ENCODE results near the gene GABBR1.
A peak's percentile ranks its signal among the peaks of the same experiment; 100 is the strongest.

DNA sequence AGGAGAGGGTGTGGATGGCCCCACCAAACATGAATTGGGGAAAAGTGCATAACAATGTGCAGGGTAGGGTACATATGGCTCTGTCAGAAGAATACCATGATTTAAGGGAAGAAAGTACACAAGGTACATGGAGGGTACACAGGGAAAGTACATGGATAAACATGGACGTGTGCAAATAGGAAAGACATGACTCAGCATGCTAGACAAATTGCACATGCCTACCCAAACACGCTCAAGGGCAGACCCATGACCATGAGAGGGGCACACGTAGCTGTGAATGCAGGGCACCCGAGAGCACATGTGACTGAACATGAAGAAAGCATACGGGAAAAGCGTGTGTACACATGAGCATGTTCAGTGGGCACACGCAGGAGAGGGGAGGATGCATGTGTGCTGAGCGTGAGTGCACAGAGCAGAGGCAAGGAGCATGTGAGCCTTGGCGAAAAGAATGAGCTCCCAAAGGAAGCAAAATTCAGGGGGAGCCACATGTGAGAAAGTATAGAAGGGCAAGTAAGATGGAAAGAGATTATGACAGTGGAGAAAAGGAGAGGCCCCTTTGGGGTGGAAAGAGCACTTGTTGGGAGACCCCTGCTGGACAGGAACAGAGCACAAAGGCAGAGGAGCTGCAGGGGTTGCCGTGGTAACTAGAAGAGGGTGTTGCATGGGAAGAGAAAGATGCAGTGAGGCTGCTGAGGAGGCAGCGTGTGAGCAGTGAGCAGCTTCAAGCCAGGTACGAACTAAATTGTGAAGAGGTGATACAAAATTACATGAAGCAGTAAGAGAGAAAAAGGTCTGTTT lies 30.2 kb downstream of the GABBR1 start:
- TF ChIP-seq, protein P1, sequence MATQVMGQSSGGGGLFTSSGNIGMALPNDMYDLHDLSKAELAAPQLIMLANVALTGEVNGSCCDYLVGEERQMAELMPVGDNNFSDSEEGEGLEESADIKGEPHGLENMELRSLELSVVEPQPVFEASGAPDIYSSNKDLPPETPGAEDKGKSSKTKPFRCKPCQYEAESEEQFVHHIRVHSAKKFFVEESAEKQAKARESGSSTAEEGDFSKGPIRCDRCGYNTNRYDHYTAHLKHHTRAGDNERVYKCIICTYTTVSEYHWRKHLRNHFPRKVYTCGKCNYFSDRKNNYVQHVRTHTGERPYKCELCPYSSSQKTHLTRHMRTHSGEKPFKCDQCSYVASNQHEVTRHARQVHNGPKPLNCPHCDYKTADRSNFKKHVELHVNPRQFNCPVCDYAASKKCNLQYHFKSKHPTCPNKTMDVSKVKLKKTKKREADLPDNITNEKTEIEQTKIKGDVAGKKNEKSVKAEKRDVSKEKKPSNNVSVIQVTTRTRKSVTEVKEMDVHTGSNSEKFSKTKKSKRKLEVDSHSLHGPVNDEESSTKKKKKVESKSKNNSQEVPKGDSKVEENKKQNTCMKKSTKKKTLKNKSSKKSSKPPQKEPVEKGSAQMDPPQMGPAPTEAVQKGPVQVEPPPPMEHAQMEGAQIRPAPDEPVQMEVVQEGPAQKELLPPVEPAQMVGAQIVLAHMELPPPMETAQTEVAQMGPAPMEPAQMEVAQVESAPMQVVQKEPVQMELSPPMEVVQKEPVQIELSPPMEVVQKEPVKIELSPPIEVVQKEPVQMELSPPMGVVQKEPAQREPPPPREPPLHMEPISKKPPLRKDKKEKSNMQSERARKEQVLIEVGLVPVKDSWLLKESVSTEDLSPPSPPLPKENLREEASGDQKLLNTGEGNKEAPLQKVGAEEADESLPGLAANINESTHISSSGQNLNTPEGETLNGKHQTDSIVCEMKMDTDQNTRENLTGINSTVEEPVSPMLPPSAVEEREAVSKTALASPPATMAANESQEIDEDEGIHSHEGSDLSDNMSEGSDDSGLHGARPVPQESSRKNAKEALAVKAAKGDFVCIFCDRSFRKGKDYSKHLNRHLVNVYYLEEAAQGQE (tag by site-specific recombination; IDR thresholded peaks at IDR 0.05) = no peak
- TF ChIP-seq ZNF266 (tag by site-specific recombination; IDR thresholded peaks at IDR 0.05; ENCODE audit: low read depth) (no peak), ZNF138 (tag by site-specific recombination; IDR thresholded peaks at IDR 0.05; ENCODE audit: borderline replicate concordance) (no peak), ZNF629 (tag by site-specific recombination; IDR thresholded peaks at IDR 0.05) (no peak), YY1 (tag by site-specific recombination; IDR thresholded peaks at IDR 0.05) (no peak), ZNF639 (tag by site-specific recombination; IDR thresholded peaks at IDR 0.05) (no peak), TRIM28 (IDR thresholded peaks at IDR 0.05; ENCODE audit: borderline replicate concordance, low read length) (no peak)
- TF ChIP-seq, protein P2, sequence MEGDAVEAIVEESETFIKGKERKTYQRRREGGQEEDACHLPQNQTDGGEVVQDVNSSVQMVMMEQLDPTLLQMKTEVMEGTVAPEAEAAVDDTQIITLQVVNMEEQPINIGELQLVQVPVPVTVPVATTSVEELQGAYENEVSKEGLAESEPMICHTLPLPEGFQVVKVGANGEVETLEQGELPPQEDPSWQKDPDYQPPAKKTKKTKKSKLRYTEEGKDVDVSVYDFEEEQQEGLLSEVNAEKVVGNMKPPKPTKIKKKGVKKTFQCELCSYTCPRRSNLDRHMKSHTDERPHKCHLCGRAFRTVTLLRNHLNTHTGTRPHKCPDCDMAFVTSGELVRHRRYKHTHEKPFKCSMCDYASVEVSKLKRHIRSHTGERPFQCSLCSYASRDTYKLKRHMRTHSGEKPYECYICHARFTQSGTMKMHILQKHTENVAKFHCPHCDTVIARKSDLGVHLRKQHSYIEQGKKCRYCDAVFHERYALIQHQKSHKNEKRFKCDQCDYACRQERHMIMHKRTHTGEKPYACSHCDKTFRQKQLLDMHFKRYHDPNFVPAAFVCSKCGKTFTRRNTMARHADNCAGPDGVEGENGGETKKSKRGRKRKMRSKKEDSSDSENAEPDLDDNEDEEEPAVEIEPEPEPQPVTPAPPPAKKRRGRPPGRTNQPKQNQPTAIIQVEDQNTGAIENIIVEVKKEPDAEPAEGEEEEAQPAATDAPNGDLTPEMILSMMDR (tag by site-specific recombination; IDR thresholded peaks at IDR 0.05) = peak; percentile 72
- TF ChIP-seq, protein P3, sequence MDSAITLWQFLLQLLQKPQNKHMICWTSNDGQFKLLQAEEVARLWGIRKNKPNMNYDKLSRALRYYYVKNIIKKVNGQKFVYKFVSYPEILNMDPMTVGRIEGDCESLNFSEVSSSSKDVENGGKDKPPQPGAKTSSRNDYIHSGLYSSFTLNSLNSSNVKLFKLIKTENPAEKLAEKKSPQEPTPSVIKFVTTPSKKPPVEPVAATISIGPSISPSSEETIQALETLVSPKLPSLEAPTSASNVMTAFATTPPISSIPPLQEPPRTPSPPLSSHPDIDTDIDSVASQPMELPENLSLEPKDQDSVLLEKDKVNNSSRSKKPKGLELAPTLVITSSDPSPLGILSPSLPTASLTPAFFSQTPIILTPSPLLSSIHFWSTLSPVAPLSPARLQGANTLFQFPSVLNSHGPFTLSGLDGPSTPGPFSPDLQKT (IDR thresholded peaks at IDR 0.05; ENCODE audit: borderline replicate concordance, low read depth, low read length) = no peak
- TF ChIP-seq, protein P4, sequence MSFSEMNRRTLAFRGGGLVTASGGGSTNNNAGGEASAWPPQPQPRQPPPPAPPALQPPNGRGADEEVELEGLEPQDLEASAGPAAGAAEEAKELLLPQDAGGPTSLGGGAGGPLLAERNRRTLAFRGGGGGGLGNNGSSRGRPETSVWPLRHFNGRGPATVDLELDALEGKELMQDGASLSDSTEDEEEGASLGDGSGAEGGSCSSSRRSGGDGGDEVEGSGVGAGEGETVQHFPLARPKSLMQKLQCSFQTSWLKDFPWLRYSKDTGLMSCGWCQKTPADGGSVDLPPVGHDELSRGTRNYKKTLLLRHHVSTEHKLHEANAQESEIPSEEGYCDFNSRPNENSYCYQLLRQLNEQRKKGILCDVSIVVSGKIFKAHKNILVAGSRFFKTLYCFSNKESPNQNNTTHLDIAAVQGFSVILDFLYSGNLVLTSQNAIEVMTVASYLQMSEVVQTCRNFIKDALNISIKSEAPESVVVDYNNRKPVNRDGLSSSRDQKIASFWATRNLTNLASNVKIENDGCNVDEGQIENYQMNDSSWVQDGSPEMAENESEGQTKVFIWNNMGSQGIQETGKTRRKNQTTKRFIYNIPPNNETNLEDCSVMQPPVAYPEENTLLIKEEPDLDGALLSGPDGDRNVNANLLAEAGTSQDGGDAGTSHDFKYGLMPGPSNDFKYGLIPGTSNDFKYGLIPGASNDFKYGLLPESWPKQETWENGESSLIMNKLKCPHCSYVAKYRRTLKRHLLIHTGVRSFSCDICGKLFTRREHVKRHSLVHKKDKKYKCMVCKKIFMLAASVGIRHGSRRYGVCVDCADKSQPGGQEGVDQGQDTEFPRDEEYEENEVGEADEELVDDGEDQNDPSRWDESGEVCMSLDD (tag by site-specific recombination; IDR thresholded peaks at IDR 0.05) = no peak

All from HEK293 (cell line).